ENCODE results near the gene NCOA1. TPM values are rescaled to one million over a fixed set of nuclear protein-coding genes. Genes with fewer than 3 reads are reported as not detected.
A peak's percentile ranks its signal among the peaks of the same experiment; 100 is the strongest.

The NCOA1 gene
- total RNA-seq, 2 donors from 2014 or later, result 20.1 to 22.6 TPM

GRCh38 chr2:24517247-24517646, 26.2 kb downstream of the NCOA1 start:
- Mint-ChIP-seq H3K9me3 (peaks cover 4% of the 10 kb centered on the region), H3K27ac (no peak overlapping the region), H3K36me3 (ENCODE audit: low read depth) (no peaks in the 10 kb centered on the region), H3K4me1 (peaks cover 7% of the 10 kb centered on the region), H3K27me3 (ENCODE audit: insufficient read depth) (peaks cover 12% of the 10 kb centered on the region), H3K4me3 (no peak overlapping the region)
- peak overlapping the region; percentile 36 for H3K4me3 ChIP-seq (ENCODE audit: low read length)
- DNase-seq, result peak; percentile 44
- H3K27me3 ChIP-seq (ENCODE audit: control insufficient read depth, insufficient read depth, low read length, poor library complexity, severe bottlenecking), result peaks cover 9% of the 10 kb centered on the region
- no peak overlapping the region for H3K9ac ChIP-seq (ENCODE audit: extremely low read depth, low read length, poor library complexity, severe bottlenecking)
- no peak overlapping the region for H3K27ac ChIP-seq (ENCODE audit: low read depth, low read length)
- no peaks in the 10 kb centered on the region for H3K36me3 ChIP-seq (ENCODE audit: control insufficient read depth, insufficient read depth, low read length)
- H3K9me3 ChIP-seq (ENCODE audit: control insufficient read depth, low read length), result peaks cover 16% of the 10 kb centered on the region
- 79 to 82% methylated on average over 4 to 5 of the region's 5 CpGs for WGBS, 2 experiments (ENCODE audit: insufficient coverage in 1 of 2, insufficient read length in 1 of 2)
- no peak for TF ChIP-seq CTCF (conservative IDR thresholded peaks at IDR 0.05)
- H3K4me1 ChIP-seq (ENCODE audit: control insufficient read depth, insufficient read depth, low read length), result no peaks in the 10 kb centered on the region

- no peak overlapping the region for H3K27ac ChIP-seq (ENCODE audit: low read depth, low read length)
- no peaks in the 10 kb centered on the region for H3K36me3 Mint-ChIP-seq (ENCODE audit: low read depth)
- TF ChIP-seq CTCF (conservative IDR thresholded peaks at IDR 0.05), result no peak
- no peak overlapping the region for H3K4me3 Mint-ChIP-seq
- H3K36me3 ChIP-seq (ENCODE audit: control insufficient read depth, insufficient read depth, low read length), result no peaks in the 10 kb centered on the region
- peaks cover 4% of the 10 kb centered on the region for H3K9me3 Mint-ChIP-seq
- no peaks in the 10 kb centered on the region for H3K27me3 ChIP-seq (ENCODE audit: control insufficient read depth, insufficient read depth, low read length, poor library complexity, severe bottlenecking)
- DNase-seq, result no peak
- no peaks in the 10 kb centered on the region for H3K4me1 ChIP-seq (ENCODE audit: control insufficient read depth, insufficient read depth, low read length)
- H3K9me3 ChIP-seq (ENCODE audit: control insufficient read depth, low read length), result peaks cover 16% of the 10 kb centered on the region
- peaks cover 2% of the 10 kb centered on the region for H3K27me3 Mint-ChIP-seq (ENCODE audit: insufficient read depth)
- no peak overlapping the region for H3K27ac Mint-ChIP-seq
- peaks cover 7% of the 10 kb centered on the region for H3K4me1 Mint-ChIP-seq
- no peak overlapping the region for H3K9ac ChIP-seq (ENCODE audit: extremely low read depth, low read length, poor library complexity, severe bottlenecking)
- WGBS, 2 experiments (ENCODE audit: insufficient coverage in 1 of 2, insufficient read length in 1 of 2), result no CpG with 5 or more reads among the region's 1 CpG
- no peak overlapping the region for H3K4me3 ChIP-seq (ENCODE audit: low read length)
These were observed 29.1 kb downstream of the NCOA1 start for GRCh38 chr2:24520175-24520574.

- no peak for DNase-seq
- H3K4me1 Mint-ChIP-seq, result peaks cover 7% of the 10 kb centered on the region
- H3K27me3 Mint-ChIP-seq (ENCODE audit: insufficient read depth), result peaks cover 2% of the 10 kb centered on the region
- H3K9me3 Mint-ChIP-seq, result peaks cover 4% of the 10 kb centered on the region
- 100% methylated on average over 1 of the region's 1 CpG; no CpG with 5 or more reads in 1 of the 2 experiments for WGBS, 2 experiments (ENCODE audit: insufficient coverage in 1 of 2, insufficient read length in 1 of 2)
- Histone ChIP-seq H3K27me3 (ENCODE audit: control insufficient read depth, insufficient read depth, low read length, poor library complexity, severe bottlenecking) (no peaks in the 10 kb centered on the region), H3K36me3 (ENCODE audit: control insufficient read depth, insufficient read depth, low read length) (no peaks in the 10 kb centered on the region), H3K4me1 (ENCODE audit: control insufficient read depth, insufficient read depth, low read length) (no peaks in the 10 kb centered on the region), H3K9me3 (ENCODE audit: control insufficient read depth, low read length) (peaks cover 16% of the 10 kb centered on the region), H3K27ac (ENCODE audit: low read depth, low read length) (no peak overlapping the region), H3K9ac (ENCODE audit: extremely low read depth, low read length, poor library complexity, severe bottlenecking) (no peak overlapping the region), H3K4me3 (ENCODE audit: low read length) (no peak overlapping the region)
- no peak for TF ChIP-seq CTCF (conservative IDR thresholded peaks at IDR 0.05)
- H3K27ac Mint-ChIP-seq, result no peak overlapping the region
- no peaks in the 10 kb centered on the region for H3K36me3 Mint-ChIP-seq (ENCODE audit: low read depth)
- H3K4me3 Mint-ChIP-seq, result no peak overlapping the region
These were observed 30.3 kb downstream of the NCOA1 start for GRCh38 chr2:24521162-24521857.

All from endodermal cell (in vitro differentiated cells).